ENCODE measurements around the gene KIAA1586.

GRCh38 chr6:57024775-57025174, 21.7 kb upstream of the KIAA1586 start:
- no peak for TF ChIP-seq POLR2A (IDR thresholded peaks at IDR 0.05; ENCODE audit: low read depth, low read length)
- no peak for TF ChIP-seq POLR2AphosphoS5 (IDR thresholded peaks at IDR 0.05; ENCODE audit: low read depth, low read length)
- no peak for TF ChIP-seq TAF1 (IDR thresholded peaks at IDR 0.05; ENCODE audit: borderline replicate concordance, low read depth, low read length)
